HEK293T (cell line): ENCODE measurements around the gene DNER.

Experiments used
- CTCF ChIA-PET: fragments of 350-600 bp; formaldehyde crosslinking; extraction: SDS; loops from one replicate; lab custom pipeline; 2021; ENCODE audit warnings: antibody characterized with exemption, inconsistent platforms; lab: Yijun Ruan, JAX
- POLR2A ChIA-PET: fragments of 350-600 bp; formaldehyde crosslinking; extraction: SDS; loops from one replicate; lab custom pipeline; 2020; ENCODE audit warnings: antibody characterized with exemption, inconsistent platforms; lab: Yijun Ruan, JAX
- DNase-seq: peaks from one replicate; pipeline ENCODE4 v3.0.0; 2012; ENCODE audit warnings: mixed read lengths; ENCODE audit errors: extremely low spot score
- ARNT ChIP-seq: fragments of 450-650 bp; IDR thresholded peaks from 2 replicates; pipeline ENCODE4 v1.6.1; 2017; ENCODE audit warnings: mild to moderate bottlenecking
- BHLHE40 ChIP-seq: fragments of 450-650 bp; IDR thresholded peaks from 2 replicates; pipeline ENCODE4 v1.6.1; 2016; ENCODE audit warnings: mild to moderate bottlenecking, moderate library complexity, borderline replicate concordance
- CTBP1 ChIP-seq: fragments of 450-650 bp; IDR thresholded peaks from 2 replicates; pipeline ENCODE4 v1.6.1; 2016; ENCODE audit warnings: borderline replicate concordance
- ELF4 ChIP-seq: fragments of 450-650 bp; IDR thresholded peaks from 2 replicates; pipeline ENCODE4 v1.6.1; 2017; ENCODE audit warnings: antibody characterized with exemption
- FOXA1 ChIP-seq: fragments of 450-650 bp; IDR thresholded peaks from 2 replicates; pipeline ENCODE4 v1.6.1; 2016; ENCODE audit warnings: mild to moderate bottlenecking
- FOXK2 ChIP-seq: fragments of 450-650 bp; IDR thresholded peaks from 2 replicates; pipeline ENCODE4 v1.6.1; 2016; ENCODE audit warnings: mild to moderate bottlenecking
- FOXM1 ChIP-seq: fragments of 450-650 bp; IDR thresholded peaks from 2 replicates; pipeline ENCODE4 v1.6.1; 2017; ENCODE audit warnings: mild to moderate bottlenecking, borderline replicate concordance
- HDGF ChIP-seq: fragments of 450-650 bp; IDR thresholded peaks from 2 replicates; pipeline ENCODE4 v1.6.1; 2017; ENCODE audit warnings: antibody characterized with exemption, borderline replicate concordance
- L3MBTL2 ChIP-seq: fragments of 450-650 bp; conservative IDR thresholded peaks from 2 replicates; pipeline ENCODE4 v1.6.1; 2016; ENCODE audit warnings: mild to moderate bottlenecking
- LEF1 ChIP-seq: fragments of 450-650 bp; IDR thresholded peaks from 2 replicates; pipeline ENCODE4 v1.6.1; 2017; ENCODE audit warnings: mild to moderate bottlenecking, borderline replicate concordance
- NFRKB ChIP-seq: fragments of 450-650 bp; IDR thresholded peaks from 2 replicates; pipeline ENCODE4 v1.6.1; 2016; ENCODE audit warnings: mild to moderate bottlenecking, moderate library complexity
- SP1 ChIP-seq: fragments of 450-650 bp; IDR thresholded peaks from 2 replicates; pipeline ENCODE4 v1.6.1; 2017
- SUZ12 ChIP-seq: fragments of 450-650 bp; IDR thresholded peaks from 2 replicates; pipeline ENCODE4 v1.6.1; 2016; ENCODE audit warnings: mild to moderate bottlenecking
- TARDBP ChIP-seq: fragments of 450-650 bp; IDR thresholded peaks from 2 replicates; pipeline ENCODE4 v1.6.1; 2016
- ZNF384 ChIP-seq: fragments of 450-650 bp; IDR thresholded peaks from 2 replicates; pipeline ENCODE4 v1.6.1; 2016
- TF ChIP-seq, protein P1 (sequence below): fragments of 450-650 bp; IDR thresholded peaks from 2 replicates; pipeline ENCODE4 v1.6.1; 2016

Gene DNER

GRCh38 chr2:229610872-229611271 lies 103.5 kb downstream of the DNER start:
- DNase-seq: no peak
- TF ChIP-seq, protein P1, sequence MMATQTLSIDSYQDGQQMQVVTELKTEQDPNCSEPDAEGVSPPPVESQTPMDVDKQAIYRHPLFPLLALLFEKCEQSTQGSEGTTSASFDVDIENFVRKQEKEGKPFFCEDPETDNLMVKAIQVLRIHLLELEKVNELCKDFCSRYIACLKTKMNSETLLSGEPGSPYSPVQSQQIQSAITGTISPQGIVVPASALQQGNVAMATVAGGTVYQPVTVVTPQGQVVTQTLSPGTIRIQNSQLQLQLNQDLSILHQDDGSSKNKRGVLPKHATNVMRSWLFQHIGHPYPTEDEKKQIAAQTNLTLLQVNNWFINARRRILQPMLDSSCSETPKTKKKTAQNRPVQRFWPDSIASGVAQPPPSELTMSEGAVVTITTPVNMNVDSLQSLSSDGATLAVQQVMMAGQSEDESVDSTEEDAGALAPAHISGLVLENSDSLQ: no peak
- TF ChIP-seq ZNF384: no peak
- TF ChIP-seq SP1: no peak
- TF ChIP-seq FOXA1: no peak
- no peak for TF ChIP-seq LEF1
- no peak for TF ChIP-seq NFRKB
- TF ChIP-seq L3MBTL2: no peak
- no peak for TF ChIP-seq SUZ12
- ChIA-PET POLR2A (no interaction called here), CTCF (no interaction called here)

DNA sequence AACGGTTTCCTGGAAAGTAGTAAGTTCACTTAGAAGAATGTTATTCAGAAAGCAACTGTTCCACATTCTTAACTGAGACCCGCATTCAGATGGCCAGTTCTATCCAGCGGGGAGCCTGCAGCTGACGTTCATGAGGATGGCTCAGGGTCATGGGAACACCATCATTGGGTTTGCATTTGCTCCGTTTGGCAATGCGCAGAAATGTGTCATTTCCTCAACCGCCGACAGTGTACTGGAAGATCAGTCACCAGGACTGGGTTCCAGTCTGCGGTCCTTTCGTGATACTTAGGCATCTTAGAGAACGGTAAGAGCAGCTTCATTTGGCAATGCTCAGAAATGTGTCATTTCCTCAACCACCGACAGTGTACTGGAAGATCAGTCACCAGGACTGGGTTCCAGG lies 104.0 kb downstream of the DNER start:
- ChIA-PET CTCF (no interaction called here), POLR2A (no interaction called here)
- no peak for TF ChIP-seq BHLHE40
- TF ChIP-seq HDGF: no peak
- TF ChIP-seq SUZ12: no peak
- TF ChIP-seq CTBP1: no peak
- TF ChIP-seq ELF4: no peak
- no peak for DNase-seq

DNA sequence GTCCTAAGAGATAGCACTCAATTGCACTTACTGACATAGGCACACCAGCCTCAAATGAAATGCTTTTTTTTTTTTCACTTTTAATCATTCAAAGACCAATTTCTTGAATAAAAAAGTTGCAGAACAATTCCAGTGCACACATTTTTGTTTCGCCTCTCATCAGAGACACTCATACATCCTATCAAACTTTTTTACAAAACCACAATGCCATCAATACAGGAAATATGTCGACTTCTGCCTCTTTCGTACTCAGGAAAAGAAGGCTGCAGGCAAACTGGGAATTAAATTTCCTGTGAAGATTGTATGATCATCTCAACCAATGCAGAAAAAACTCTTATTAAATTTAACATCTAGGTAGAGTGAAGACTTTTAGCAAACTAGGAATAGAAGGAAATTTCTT lies 112.4 kb downstream of the DNER start:
- ChIA-PET CTCF (no interaction called here), POLR2A (no interaction called here)
- TF ChIP-seq NFRKB (no peak), SUZ12 (no peak), FOXK2 (no peak)
- no peak for DNase-seq

DNA sequence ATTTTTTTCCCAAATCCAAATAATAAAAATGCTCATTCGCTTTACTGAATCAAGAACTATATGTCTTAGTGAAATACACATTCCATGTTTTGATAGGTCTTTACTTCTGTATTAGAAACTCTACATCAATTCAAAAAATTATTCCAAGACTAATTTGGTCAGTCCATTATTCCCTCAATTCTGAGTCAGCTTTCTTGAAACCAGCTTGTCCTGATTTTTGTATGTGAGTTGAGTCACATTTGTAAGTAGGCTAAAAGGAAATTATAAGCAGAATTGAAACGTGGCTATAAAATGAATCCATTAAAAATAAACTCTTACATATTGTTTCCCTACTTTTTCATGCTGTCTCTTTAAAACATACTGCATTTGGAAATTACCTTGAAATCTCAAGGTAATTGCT lies 113.0 kb downstream of the DNER start:
- TF ChIP-seq SP1 (no peak), NFRKB (no peak), ELF4 (no peak), L3MBTL2 (no peak), TARDBP (no peak), ZNF384 (no peak), BHLHE40 (no peak), LEF1 (no peak), FOXM1 (no peak), FOXK2 (no peak), FOXA1 (no peak), SUZ12 (no peak), ARNT (no peak), CTBP1 (no peak), HDGF (no peak)
- TF ChIP-seq, protein P1: no peak
- DNase-seq: no peak
- POLR2A ChIA-PET: no interaction called here
- CTCF ChIA-PET: interaction anchor here (0.6 kb wide), 1 partner anchor 1916 kb away, joined by 3 read pairs; no protein-coding TSS in a partner anchor

GRCh38 chr2:229598227-229598626 lies 116.1 kb downstream of the DNER start:
- POLR2A ChIA-PET: no interaction called here
- CTCF ChIA-PET: no interaction called here
- TF ChIP-seq ARNT (no peak), TARDBP (no peak), CTBP1 (no peak), HDGF (no peak)
- no peak for DNase-seq

GRCh38 chr2:229596796-229597195 lies 117.6 kb downstream of the DNER start:
- CTCF ChIA-PET: no interaction called here

GRCh38 chr2:229591611-229592010 lies 122.7 kb downstream of the DNER start:
- ChIA-PET POLR2A (no interaction called here), CTCF (no interaction called here)
- DNase-seq: no peak
- no peak for TF ChIP-seq ELF4
- TF ChIP-seq HDGF: no peak
- no peak for TF ChIP-seq LEF1

More at GRCh38 chr2:229596796-229597195, 117.6 kb downstream of the DNER start:
- POLR2A ChIA-PET: no interaction called here
- TF ChIP-seq CTBP1 (no peak), FOXK2 (no peak), L3MBTL2 (no peak), LEF1 (no peak)
- TF ChIP-seq, protein P1: no peak
- DNase-seq: no peak
